BE2C (cell line): Measurements from ENCODE around the gene MRTFA.
"Not testable (repeated sequence)": the region's sequence is repeated elsewhere in the genome, so short reads cannot be mapped to it uniquely, and the experiment has no call there.

ENCODE experiments used
- DNase-seq: peaks from one replicate; pipeline ENCODE4 v3.0.0-alpha.2; 2020
- H3K27me3 ChIP-seq: fragments of 250-450 bp; sonication (Bioruptor Pico); 2 replicates; pipeline ENCODE4 v1.5.1; 2020; ENCODE audit warnings: mild to moderate bottlenecking
- H3K36me3 ChIP-seq: fragments of 250-450 bp; sonication (Bioruptor Pico); 2 replicates; pipeline ENCODE4 v1.5.1; 2020; ENCODE audit warnings: mild to moderate bottlenecking
- H3K4me1 ChIP-seq: fragments of 250-450 bp; sonication (Bioruptor Pico); 2 replicates; pipeline ENCODE4 v1.5.1; 2020
- H3K4me3 ChIP-seq: 2 replicates; pipeline ENCODE4 v1.5.1; 2011; ENCODE audit warnings: low read depth, low read length
- H3K9me3 ChIP-seq: fragments of 250-450 bp; sonication (Bioruptor Pico); 2 replicates; pipeline ENCODE4 v1.5.1; 2020
- TF ChIP-seq, protein P1 (sequence below): IDR thresholded peaks from 2 replicates; pipeline ENCODE4 v1.5.1; 2012; ENCODE audit warnings: mild to moderate bottlenecking, low read depth, low read length

Gene MRTFA

DNA sequence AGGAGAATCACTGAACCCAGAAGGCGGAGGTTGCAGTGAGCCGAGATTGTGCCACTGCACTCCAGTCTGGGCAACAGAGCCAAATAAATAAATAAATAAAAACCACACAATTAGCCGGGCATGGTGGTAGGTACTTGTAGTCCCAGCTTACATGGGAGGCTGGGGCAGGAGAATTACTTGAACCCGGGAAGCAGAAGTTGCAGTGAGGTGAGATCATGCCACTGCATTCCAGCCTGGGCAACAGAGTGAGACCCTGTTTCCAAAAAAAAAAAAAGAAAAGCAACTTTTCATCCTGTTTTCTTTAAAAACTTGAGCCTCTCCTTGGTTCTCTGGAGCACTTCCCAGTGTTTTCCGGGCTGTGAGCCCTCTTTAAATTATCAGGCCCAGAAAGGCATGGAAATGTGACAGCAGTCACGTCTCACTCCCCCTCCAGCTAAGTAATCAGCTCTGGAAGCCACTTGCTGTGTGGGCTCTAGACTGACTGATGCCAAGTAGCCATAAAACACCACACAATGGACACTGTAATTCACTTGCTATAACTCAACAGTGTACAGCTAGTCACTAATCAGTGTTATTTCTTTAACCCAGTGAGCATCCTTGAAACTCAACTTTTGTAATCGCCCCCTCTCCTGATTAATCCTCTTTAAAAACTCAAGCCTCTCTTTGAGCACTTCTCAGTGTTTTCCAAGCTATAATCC, 29.8 kb upstream of the MRTFA start:
- Histone ChIP-seq H3K36me3 (no peaks in the 10 kb centered on the region), H3K4me3 (no peak overlapping the region), H3K27me3 (no peaks in the 10 kb centered on the region), H3K9me3 (no peaks in the 10 kb centered on the region), H3K4me1 (no peaks in the 10 kb centered on the region)
- DNase-seq: no peak
- TF ChIP-seq, protein P1, sequence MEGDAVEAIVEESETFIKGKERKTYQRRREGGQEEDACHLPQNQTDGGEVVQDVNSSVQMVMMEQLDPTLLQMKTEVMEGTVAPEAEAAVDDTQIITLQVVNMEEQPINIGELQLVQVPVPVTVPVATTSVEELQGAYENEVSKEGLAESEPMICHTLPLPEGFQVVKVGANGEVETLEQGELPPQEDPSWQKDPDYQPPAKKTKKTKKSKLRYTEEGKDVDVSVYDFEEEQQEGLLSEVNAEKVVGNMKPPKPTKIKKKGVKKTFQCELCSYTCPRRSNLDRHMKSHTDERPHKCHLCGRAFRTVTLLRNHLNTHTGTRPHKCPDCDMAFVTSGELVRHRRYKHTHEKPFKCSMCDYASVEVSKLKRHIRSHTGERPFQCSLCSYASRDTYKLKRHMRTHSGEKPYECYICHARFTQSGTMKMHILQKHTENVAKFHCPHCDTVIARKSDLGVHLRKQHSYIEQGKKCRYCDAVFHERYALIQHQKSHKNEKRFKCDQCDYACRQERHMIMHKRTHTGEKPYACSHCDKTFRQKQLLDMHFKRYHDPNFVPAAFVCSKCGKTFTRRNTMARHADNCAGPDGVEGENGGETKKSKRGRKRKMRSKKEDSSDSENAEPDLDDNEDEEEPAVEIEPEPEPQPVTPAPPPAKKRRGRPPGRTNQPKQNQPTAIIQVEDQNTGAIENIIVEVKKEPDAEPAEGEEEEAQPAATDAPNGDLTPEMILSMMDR: no peak

DNA sequence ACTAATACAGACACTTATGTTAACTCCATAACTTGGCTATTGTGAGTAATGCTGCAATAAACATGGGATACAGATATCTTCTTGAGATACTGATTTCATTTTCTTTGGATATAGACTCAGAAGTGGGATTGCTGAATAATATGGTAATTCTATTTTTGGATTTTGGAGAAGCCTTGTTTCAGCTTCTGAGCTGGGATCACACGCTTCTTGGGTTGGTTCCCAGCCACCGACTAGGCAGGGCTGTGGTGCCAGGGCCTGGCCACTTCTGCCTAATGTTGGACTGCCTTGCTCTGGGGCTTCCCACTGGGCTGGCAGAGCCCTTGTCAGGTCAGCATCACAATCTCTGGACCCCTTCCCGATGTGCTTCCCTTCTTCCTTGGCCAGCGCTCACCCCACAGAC, 28.8 kb upstream of the MRTFA start:
- TF ChIP-seq, protein P1: no peak
- Histone ChIP-seq H3K9me3 (no peaks in the 10 kb centered on the region), H3K4me3 (no peak overlapping the region), H3K36me3 (no peaks in the 10 kb centered on the region), H3K27me3 (no peaks in the 10 kb centered on the region), H3K4me1 (peaks cover 5% of the 10 kb centered on the region)
- no peak for DNase-seq

DNA sequence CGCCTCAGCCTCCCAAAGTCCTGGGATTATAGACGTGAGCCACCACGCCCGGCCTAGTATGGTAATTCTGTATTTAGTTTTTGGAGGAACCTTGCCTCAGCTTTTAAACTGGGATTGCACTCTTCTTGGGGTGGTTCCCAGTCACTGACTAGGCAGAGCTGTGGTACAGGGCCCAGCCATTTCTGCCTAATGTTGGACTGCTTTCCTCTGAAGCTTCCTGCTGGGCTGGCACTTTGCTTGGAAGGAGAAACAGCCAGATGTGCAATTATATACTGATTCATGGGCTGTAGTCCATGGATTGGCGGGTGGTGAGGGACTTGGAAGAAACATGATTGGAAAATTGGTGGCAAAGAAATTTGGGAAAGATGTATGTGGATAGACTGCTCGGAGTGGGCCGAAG, 25.2 kb upstream of the MRTFA start:
- Histone ChIP-seq H3K27me3 (no peaks in the 10 kb centered on the region), H3K4me3 (no peak overlapping the region), H3K36me3 (no peaks in the 10 kb centered on the region), H3K4me1 (peaks cover 5% of the 10 kb centered on the region), H3K9me3 (no peaks in the 10 kb centered on the region)
- TF ChIP-seq, protein P1: no peak
- DNase-seq: no peak

DNA sequence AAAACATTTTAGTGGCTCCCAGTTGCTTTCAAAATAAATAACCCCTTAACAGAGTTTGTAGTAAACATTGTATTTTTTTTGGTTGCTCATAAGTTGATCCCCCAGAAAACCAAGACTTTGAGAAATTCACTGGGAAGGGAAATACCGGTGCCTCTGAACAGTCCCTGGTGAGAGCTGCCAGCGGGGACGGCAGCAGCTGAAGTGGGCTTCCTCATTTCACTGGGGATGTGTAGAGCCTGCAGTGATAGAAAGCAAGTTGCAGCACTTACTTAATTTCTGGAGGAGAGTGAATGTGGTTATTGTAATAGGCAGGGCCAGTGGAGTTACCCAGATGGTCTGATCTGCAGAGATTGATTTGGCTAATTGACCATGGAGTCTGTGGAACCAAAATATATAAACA, 24.2 kb upstream of the MRTFA start:
- TF ChIP-seq, protein P1: no peak
- no peak for DNase-seq
- no peaks in the 10 kb centered on the region for H3K36me3 ChIP-seq

DNA sequence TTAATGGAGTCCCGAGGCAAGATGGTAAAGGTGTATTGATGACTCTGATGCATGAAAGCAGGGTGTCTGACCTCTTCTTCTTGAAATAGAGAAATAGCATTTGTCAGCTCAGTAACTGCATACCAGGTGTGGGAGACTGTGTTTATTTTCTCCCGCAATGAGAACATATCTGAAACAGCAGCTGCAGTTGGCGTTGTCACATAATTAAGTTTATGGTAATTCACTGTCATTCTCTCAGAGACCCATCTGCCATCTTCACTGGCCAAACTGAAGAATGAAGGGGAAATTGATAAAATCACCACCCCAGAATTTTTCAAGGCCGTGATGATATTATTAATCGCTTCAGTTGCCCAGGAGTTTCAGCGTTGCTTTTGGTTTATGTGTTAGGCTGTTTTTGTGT, 22.6 kb upstream of the MRTFA start:
- H3K4me3 ChIP-seq: no peak overlapping the region
- H3K27me3 ChIP-seq: no peaks in the 10 kb centered on the region
- no peak for DNase-seq
- H3K9me3 ChIP-seq: no peaks in the 10 kb centered on the region
- H3K4me1 ChIP-seq: peaks cover 15% of the 10 kb centered on the region
- H3K36me3 ChIP-seq: no peaks in the 10 kb centered on the region
- TF ChIP-seq, protein P1: no peak

More for the DNA sequence above, 24.2 kb upstream of the MRTFA start:
- Histone ChIP-seq H3K4me3 (no peak overlapping the region), H3K4me1 (peaks cover 5% of the 10 kb centered on the region), H3K9me3 (no peaks in the 10 kb centered on the region), H3K27me3 (no peaks in the 10 kb centered on the region)

DNA sequence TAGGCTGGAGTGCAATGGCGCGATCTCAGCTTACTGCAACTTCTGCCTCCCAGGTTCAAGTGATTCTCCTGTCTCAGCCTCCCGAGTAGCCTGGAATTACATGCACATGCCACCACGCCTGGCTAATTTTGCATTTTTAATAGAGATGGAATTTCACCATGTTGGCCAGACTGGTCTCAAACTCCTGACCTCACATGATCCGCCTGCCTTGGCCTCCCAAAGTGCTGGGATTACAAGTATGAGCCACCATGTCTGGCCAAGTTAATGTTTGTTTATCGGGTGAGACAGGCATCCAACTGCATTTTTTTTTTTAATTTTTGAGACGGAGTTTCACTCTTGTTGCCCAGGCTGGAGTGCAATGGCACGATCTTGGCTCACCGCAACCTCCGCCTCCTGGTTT, 20.1 kb upstream of the MRTFA start:
- H3K4me1 ChIP-seq: peaks cover 20% of the 10 kb centered on the region
- H3K36me3 ChIP-seq: not testable (repeated sequence)

DNA sequence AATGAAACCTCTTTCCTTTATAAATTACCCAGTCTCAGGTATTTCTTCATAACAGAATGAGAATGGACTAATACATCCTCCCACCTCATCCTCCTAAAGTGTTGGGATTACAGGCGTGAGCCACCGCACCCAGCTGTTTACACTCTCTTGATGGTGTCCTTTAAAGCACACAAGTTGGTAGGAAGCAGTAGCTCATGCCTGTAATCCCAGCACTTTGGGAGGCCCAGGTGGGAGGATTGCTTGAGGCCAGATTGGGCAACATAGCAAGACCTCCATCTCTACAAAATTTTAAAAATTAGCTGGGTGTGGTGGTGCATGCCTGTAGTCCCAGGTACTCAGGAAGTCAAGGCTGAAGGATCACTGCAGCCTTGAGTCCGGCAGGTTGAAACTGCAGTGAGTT, 19.4 kb upstream of the MRTFA start:
- H3K4me1 ChIP-seq: peaks cover 17% of the 10 kb centered on the region
- not testable (repeated sequence) for H3K27me3 ChIP-seq, DNase-seq, H3K36me3 ChIP-seq, H3K4me3 ChIP-seq, H3K9me3 ChIP-seq

More for the DNA sequence above, 20.1 kb upstream of the MRTFA start:
- H3K27me3 ChIP-seq, DNase-seq, H3K9me3 ChIP-seq, H3K4me3 ChIP-seq: not testable (repeated sequence)
